Effector memory CD8-positive, alpha-beta T cell (primary cell): ENCODE results near the gene TSPAN9.
A peak's percentile ranks its signal among the peaks of the same experiment; 100 is the strongest.

ENCODE experiments used
- ATAC-seq: fragments of 150-1000 bp; cut with Tn5 transposase; replicated peaks from 2 replicates; pipeline ENCODE4 v1.10.0; 2021; ENCODE audit warnings: mild to moderate bottlenecking, moderate library complexity
- DNase-seq, 3 experiments: peaks; one replicate each; pipeline ENCODE4 v3.0.0; 2021
- H3K27ac Mint-ChIP-seq, 2 donors: one replicate each; pipeline ENCODE4 v1.8.0; 2022; ENCODE audit warnings: mild to moderate bottlenecking in 2 of 2, mixed read lengths in 2 of 2, moderate library complexity in 2 of 2
- H3K27me3 Mint-ChIP-seq, 2 donors: one replicate each; pipeline ENCODE4 v1.8.0; 2022; ENCODE audit warnings: mixed read lengths in 2 of 2
- H3K36me3 Mint-ChIP-seq: one replicate; pipeline ENCODE4 v1.8.0; 2022; ENCODE audit warnings: mild to moderate bottlenecking, moderate library complexity, mixed read lengths; ENCODE audit not compliant: insufficient read depth
- H3K4me1 Mint-ChIP-seq, 2 donors: one replicate each; pipeline ENCODE4 v1.8.0; 2022; ENCODE audit warnings: low read depth in 2 of 2, mixed read lengths in 2 of 2
- H3K4me3 Mint-ChIP-seq, 2 donors: one replicate each; pipeline ENCODE4 v1.8.0; 2022; ENCODE audit warnings: mild to moderate bottlenecking in 2 of 2, mixed read lengths in 2 of 2, moderate library complexity in 2 of 2
- H3K9me3 Mint-ChIP-seq, 2 donors: one replicate each; pipeline ENCODE4 v1.8.0; 2022; ENCODE audit warnings: mixed read lengths in 2 of 2

The TSPAN9 gene

GRCh38 chr12:3200032-3200617 lies 122.9 kb downstream of the TSPAN9 start:
- H3K27me3 Mint-ChIP-seq: peaks cover 41 to 84% of the 10 kb centered on the region in 2 donors
- H3K4me3 Mint-ChIP-seq: peak overlapping the region in 1 of 2 donors; percentile 21
- DNase-seq (no peak), ATAC-seq (no peak)
- H3K9me3 Mint-ChIP-seq: no peaks in the 10 kb centered on the region
- H3K4me1 Mint-ChIP-seq: peaks cover 4 to 6% of the 10 kb centered on the region in 2 donors
- no peak overlapping the region for H3K27ac Mint-ChIP-seq
- peaks cover 3% of the 10 kb centered on the region for H3K36me3 Mint-ChIP-seq

- Mint-ChIP-seq H3K27me3 (peaks cover 47 to 85% of the 10 kb centered on the region in 2 donors), H3K4me1 (peaks cover 4 to 6% of the 10 kb centered on the region in 2 donors), H3K27ac (no peak overlapping the region), H3K36me3 (peaks cover 3% of the 10 kb centered on the region), H3K9me3 (no peaks in the 10 kb centered on the region), H3K4me3 (no peak overlapping the region)
- ATAC-seq (no peak), DNase-seq (no peak)
These were observed 123.6 kb downstream of the TSPAN9 start for GRCh38 chr12:3200814-3201233.

- Mint-ChIP-seq H3K4me1 (peaks cover 4 to 6% of the 10 kb centered on the region in 2 donors), H3K36me3 (peaks cover 3% of the 10 kb centered on the region)
These were observed 124.3 kb downstream of the TSPAN9 start for GRCh38 chr12:3201339-3202051.

DNA sequence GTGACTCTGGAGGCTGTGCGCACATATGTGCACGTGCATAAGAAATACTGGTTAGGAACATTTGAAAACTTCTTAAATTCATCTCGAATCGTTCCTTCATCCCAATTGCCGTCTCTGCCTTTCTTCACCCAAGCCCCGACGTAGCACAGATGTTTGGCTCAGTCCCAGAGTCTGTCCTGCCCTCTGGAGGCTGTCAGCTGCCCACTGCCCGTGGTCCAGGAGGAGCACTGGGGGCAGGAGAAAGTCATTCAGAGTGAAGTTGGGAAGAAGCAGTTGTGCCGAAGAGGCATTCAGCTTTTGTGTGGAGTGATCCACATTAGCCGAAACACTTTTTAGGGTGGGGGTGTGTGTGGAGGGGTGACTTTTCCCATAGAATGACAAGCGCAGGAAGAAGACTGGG lies 124.9 kb downstream of the TSPAN9 start:
- peaks cover 3% of the 10 kb centered on the region for H3K36me3 Mint-ChIP-seq
- H3K27ac Mint-ChIP-seq: no peak overlapping the region
- ATAC-seq (no peak), DNase-seq (no peak)
- H3K4me1 Mint-ChIP-seq: peaks cover 4 to 6% of the 10 kb centered on the region in 2 donors
- H3K9me3 Mint-ChIP-seq: no peaks in the 10 kb centered on the region
- H3K4me3 Mint-ChIP-seq: no peak overlapping the region
- H3K27me3 Mint-ChIP-seq: peaks cover 47 to 73% of the 10 kb centered on the region in 2 donors

More at GRCh38 chr12:3201339-3202051, 124.3 kb downstream of the TSPAN9 start:
- Mint-ChIP-seq H3K27me3 (peaks cover 47 to 79% of the 10 kb centered on the region in 2 donors), H3K27ac (no peak overlapping the region), H3K9me3 (no peaks in the 10 kb centered on the region), H3K4me3 (peak overlapping the region in 1 of 2 donors; percentile 22)
- DNase-seq (no peak), ATAC-seq (no peak)

GRCh38 chr12:3202734-3203446 lies 125.7 kb downstream of the TSPAN9 start:
- H3K36me3 Mint-ChIP-seq: peaks cover 3% of the 10 kb centered on the region
- peaks cover 47 to 75% of the 10 kb centered on the region in 2 donors for H3K27me3 Mint-ChIP-seq
- H3K4me3 Mint-ChIP-seq: no peak overlapping the region
- peak; percentile 39 for ATAC-seq
- DNase-seq: peak; percentile 23 to 38 (median 30)
- peaks cover 4 to 6% of the 10 kb centered on the region in 2 donors for H3K4me1 Mint-ChIP-seq
- no peak overlapping the region for H3K27ac Mint-ChIP-seq
- no peaks in the 10 kb centered on the region for H3K9me3 Mint-ChIP-seq

DNA sequence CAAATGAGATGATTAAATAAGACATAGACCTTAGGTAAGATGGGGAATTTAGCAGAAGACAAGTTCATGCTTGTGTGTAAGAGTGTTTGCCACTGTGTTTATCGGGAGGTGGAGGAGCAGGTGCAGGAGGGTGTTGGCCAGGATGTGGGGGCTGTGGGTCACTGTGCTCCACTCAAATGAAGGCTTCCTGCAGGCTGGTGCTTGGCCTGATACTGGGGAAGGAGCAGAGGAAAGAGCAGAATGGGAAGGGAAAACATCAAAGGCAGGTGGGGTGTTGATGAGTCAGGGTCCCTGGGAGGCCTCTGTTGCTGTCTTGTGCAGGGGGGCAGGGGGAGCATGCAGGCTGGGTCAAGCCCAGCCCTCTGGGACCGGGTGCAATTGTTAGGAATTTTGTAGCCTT lies 126.5 kb downstream of the TSPAN9 start:
- Mint-ChIP-seq H3K36me3 (peaks cover 3% of the 10 kb centered on the region), H3K9me3 (no peaks in the 10 kb centered on the region), H3K27ac (no peak overlapping the region), H3K4me1 (peaks cover 4 to 6% of the 10 kb centered on the region in 2 donors), H3K4me3 (no peak overlapping the region), H3K27me3 (peaks cover 47 to 76% of the 10 kb centered on the region in 2 donors)
- DNase-seq (no peak), ATAC-seq (no peak)

DNA sequence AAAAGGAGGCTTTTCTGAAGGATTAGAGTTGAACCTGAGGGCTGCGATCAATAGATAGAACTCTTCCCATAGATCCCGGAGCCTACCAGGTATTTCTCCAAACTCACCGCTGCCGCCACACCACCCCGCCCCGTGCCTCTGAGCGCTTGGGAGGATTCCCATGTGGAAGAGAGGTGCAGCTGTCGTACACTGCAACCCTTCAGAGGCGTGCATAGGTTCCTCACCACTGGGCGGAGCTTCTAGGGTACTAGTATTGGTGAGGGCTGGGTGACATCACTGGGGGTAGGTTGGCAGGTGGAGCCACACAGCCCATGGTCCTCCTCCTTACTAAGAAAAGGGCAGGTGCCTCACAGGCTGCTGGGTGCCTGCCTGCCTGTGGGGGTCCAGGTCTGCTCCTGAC lies 127.0 kb downstream of the TSPAN9 start:
- Mint-ChIP-seq H3K4me3 (no peak overlapping the region), H3K27ac (no peak overlapping the region), H3K9me3 (no peaks in the 10 kb centered on the region), H3K27me3 (peaks cover 43 to 72% of the 10 kb centered on the region in 2 donors), H3K4me1 (peaks cover 4% of the 10 kb centered on the region in 2 donors), H3K36me3 (peaks cover 3% of the 10 kb centered on the region)
- ATAC-seq (no peak), DNase-seq (no peak)

DNA sequence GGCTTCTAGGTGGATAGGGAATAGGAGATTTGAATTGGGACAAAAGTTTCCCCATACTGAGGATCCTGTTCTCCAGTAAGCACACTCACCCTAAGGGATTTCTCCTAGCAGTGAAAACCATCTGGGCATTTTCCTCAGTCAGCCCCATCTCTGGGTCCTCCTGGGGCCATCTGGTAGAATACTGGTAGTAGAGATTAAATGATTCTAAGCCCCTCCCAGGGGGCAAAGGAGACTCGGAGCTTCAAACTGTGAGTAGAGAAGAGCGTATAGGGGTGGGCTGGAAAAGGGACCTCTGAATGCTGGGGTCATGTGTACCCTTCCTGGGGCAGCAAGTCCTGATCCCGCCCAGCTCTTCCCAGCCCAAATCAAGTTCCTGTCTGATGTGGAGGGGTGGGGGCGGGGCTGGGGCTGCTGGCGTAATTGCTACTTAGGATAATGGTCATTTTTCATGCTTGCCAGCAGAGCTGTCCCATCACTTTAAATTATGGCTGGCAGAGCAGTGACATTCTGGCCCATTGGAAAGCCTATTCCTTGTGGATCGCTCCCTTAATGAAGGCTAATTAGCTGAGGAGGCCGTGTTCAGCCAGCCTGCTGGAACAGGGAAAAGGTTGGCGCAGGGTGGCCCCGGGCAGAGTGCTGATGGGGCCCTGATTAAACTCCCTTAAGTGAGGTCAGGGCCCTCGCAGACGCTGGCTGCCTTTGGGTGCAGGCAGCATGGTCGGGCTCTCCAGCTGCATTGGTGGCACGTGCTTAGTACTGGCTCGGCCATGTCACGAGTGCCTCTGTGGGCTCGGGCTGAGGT lies 127.8 kb downstream of the TSPAN9 start:
- no peak overlapping the region for H3K4me3 Mint-ChIP-seq
- H3K36me3 Mint-ChIP-seq: peaks cover 3% of the 10 kb centered on the region
- no peaks in the 10 kb centered on the region for H3K9me3 Mint-ChIP-seq
- H3K4me1 Mint-ChIP-seq: peaks cover 1 to 4% of the 10 kb centered on the region in 2 donors
- H3K27me3 Mint-ChIP-seq: peaks cover 37 to 64% of the 10 kb centered on the region in 2 donors
- DNase-seq: no peak
- no peak overlapping the region for H3K27ac Mint-ChIP-seq
- ATAC-seq: no peak

GRCh38 chr12:3205742-3206519 lies 128.8 kb downstream of the TSPAN9 start:
- ATAC-seq: no peak
- H3K9me3 Mint-ChIP-seq: no peaks in the 10 kb centered on the region
- peaks cover 3% of the 10 kb centered on the region for H3K36me3 Mint-ChIP-seq
- H3K27ac Mint-ChIP-seq: no peak overlapping the region
- H3K4me3 Mint-ChIP-seq: no peak overlapping the region
- DNase-seq: no peak
- H3K4me1 Mint-ChIP-seq: peaks cover 0 to 4% of the 10 kb centered on the region in 2 donors
- peaks cover 35 to 58% of the 10 kb centered on the region in 2 donors for H3K27me3 Mint-ChIP-seq

GRCh38 chr12:3206536-3207072 lies 129.4 kb downstream of the TSPAN9 start:
- H3K4me3 Mint-ChIP-seq: no peak overlapping the region
- H3K27ac Mint-ChIP-seq: no peak overlapping the region
- ATAC-seq (no peak), DNase-seq (no peak)
- H3K9me3 Mint-ChIP-seq: no peaks in the 10 kb centered on the region
- H3K4me1 Mint-ChIP-seq: peaks cover 0 to 4% of the 10 kb centered on the region in 2 donors
- peaks cover 28 to 51% of the 10 kb centered on the region in 2 donors for H3K27me3 Mint-ChIP-seq
- H3K36me3 Mint-ChIP-seq: peaks cover 3% of the 10 kb centered on the region

GRCh38 chr12:3207175-3207574 lies 130.0 kb downstream of the TSPAN9 start:
- no peak overlapping the region for H3K27ac Mint-ChIP-seq
- no peak for DNase-seq
- H3K36me3 Mint-ChIP-seq: peaks cover 3% of the 10 kb centered on the region
- no peaks in the 10 kb centered on the region for H3K9me3 Mint-ChIP-seq
- no peak overlapping the region for H3K4me3 Mint-ChIP-seq
- ATAC-seq: no peak
- H3K27me3 Mint-ChIP-seq: peaks cover 23 to 45% of the 10 kb centered on the region in 2 donors
- peaks cover 0 to 4% of the 10 kb centered on the region in 2 donors for H3K4me1 Mint-ChIP-seq

GRCh38 chr12:3207858-3208257 lies 130.7 kb downstream of the TSPAN9 start:
- peaks cover 0 to 4% of the 10 kb centered on the region in 2 donors for H3K4me1 Mint-ChIP-seq
- no peak overlapping the region for H3K4me3 Mint-ChIP-seq
- H3K9me3 Mint-ChIP-seq: no peaks in the 10 kb centered on the region
- ATAC-seq (no peak), DNase-seq (no peak)
- H3K36me3 Mint-ChIP-seq: peaks cover 3% of the 10 kb centered on the region
- H3K27me3 Mint-ChIP-seq: peaks cover 26 to 45% of the 10 kb centered on the region in 2 donors
- no peak overlapping the region for H3K27ac Mint-ChIP-seq
